Esophagus muscularis mucosa (tissue), 3 donors: Measurements from ENCODE around the gene UCHL5.

Experiments used
- POLR2A ChIP-seq: fragments of 450-650 bp; IDR thresholded peaks from one replicate; pipeline ENCODE4 v1.6.1; 2017; ENCODE audit warnings: antibody characterized with exemption, moderate library complexity, mild to moderate bottlenecking, low read depth
- POLR2AphosphoS5 ChIP-seq, 2 donors: sonication (generic); formaldehyde crosslinking; IDR thresholded peaks; one replicate each; pipeline ENCODE4 v1.6.1; 2017; ENCODE audit warnings: antibody characterized with exemption in 2 of 2
- TF ChIP-seq, protein P1 (sequence below), 3 experiments: fragments of 200-600 bp in 2 of 3; fragments of 450-650 bp in 1 of 3; sonication (generic) in 2 of 3; IDR thresholded peaks; one replicate each; pipeline ENCODE4 v1.5.1; 2017 to 2019; ENCODE audit warnings: antibody characterized with exemption in 3 of 3, mild to moderate bottlenecking in 2 of 3, moderate library complexity in 1 of 3

- TF ChIP-seq, protein P1, sequence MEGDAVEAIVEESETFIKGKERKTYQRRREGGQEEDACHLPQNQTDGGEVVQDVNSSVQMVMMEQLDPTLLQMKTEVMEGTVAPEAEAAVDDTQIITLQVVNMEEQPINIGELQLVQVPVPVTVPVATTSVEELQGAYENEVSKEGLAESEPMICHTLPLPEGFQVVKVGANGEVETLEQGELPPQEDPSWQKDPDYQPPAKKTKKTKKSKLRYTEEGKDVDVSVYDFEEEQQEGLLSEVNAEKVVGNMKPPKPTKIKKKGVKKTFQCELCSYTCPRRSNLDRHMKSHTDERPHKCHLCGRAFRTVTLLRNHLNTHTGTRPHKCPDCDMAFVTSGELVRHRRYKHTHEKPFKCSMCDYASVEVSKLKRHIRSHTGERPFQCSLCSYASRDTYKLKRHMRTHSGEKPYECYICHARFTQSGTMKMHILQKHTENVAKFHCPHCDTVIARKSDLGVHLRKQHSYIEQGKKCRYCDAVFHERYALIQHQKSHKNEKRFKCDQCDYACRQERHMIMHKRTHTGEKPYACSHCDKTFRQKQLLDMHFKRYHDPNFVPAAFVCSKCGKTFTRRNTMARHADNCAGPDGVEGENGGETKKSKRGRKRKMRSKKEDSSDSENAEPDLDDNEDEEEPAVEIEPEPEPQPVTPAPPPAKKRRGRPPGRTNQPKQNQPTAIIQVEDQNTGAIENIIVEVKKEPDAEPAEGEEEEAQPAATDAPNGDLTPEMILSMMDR (IDR thresholded peaks at IDR 0.05) = no peak
- TF ChIP-seq POLR2AphosphoS5 (IDR thresholded peaks at IDR 0.05) (no peak), POLR2A (no peak)
Measured at GRCh38 chr1:193090865-193091264, 31.7 kb upstream of the UCHL5 start.
